Motor neuron (in vitro differentiated cells): ENCODE measurements around the gene ITPR1. TPM values are rescaled to one million over a fixed set of nuclear protein-coding genes. Genes with fewer than 3 reads are reported as not detected.

Experiments used
- ATAC-seq, 8 experiments: fragments of 200-7000 bp; cut with Tn5 transposase; replicated peaks in 6 of 8; 2 replicates each; pipeline ENCODE4 v1.8.0; 2021; ENCODE audit warnings: mild to moderate bottlenecking in 8 of 8, moderate library complexity in 8 of 8
- H3K27ac ChIP-seq, 2 donors: fragments of 250-450 bp; sonication (Bioruptor Pico); 2 replicates each; pipeline ENCODE4 v1.9.0; 2021; ENCODE audit warnings: antibody characterized with exemption in 2 of 2, mild to moderate bottlenecking in 2 of 2, moderate library complexity in 1 of 2
- H3K4me1 ChIP-seq, 2 donors: fragments of 250-450 bp; sonication (Bioruptor Pico); replicated peaks in 1 of 2; 2 replicates each; pipeline ENCODE4 v1.6.1; 2021; ENCODE audit warnings: antibody characterized with exemption in 2 of 2, mild to moderate bottlenecking in 2 of 2, moderate library complexity in 1 of 2
- H3K4me3 ChIP-seq, 5 donors: fragments of 250-450 bp; sonication (Bioruptor Pico); 2 replicates each; pipeline ENCODE4 v1.9.0; 2021; ENCODE audit warnings: antibody characterized with exemption in 5 of 5, mild to moderate bottlenecking in 5 of 5, moderate library complexity in 4 of 5
- WGBS, 10 experiments: fragments of 450-650 bp; shearing (Covaris generic); methylation state at CpG; one replicate each; pipeline ENCODE4 v1.0.0; 2022; 5-methylcytosine and 5-hydroxymethylcytosine counted together
- in situ Hi-C, 9 experiments: fragments of 400-800 bp; cut with MboI; loops; one replicate each; pipeline ENCODE4 v1.15.0; 2021; ENCODE audit warnings: low sequenced_read_pairs in 9 of 9, low pct_unique_long_range_greater_than_20kb in 2 of 9; ENCODE audit not compliant: unreplicated experiment in 9 of 9
- total RNA-seq, 8 experiments: library from RNA; unstranded; fragments of 300-600 nt; gene quantifications; 2 replicates each; pipeline versions ENCODE4 v1.2.3 to v1.2.4, GENCODE V29; 2022

ITPR1 gene
- total RNA-seq, 8 experiments from 2014 or later, result 2.2 to 167 (median 12.2) TPM

DNA sequence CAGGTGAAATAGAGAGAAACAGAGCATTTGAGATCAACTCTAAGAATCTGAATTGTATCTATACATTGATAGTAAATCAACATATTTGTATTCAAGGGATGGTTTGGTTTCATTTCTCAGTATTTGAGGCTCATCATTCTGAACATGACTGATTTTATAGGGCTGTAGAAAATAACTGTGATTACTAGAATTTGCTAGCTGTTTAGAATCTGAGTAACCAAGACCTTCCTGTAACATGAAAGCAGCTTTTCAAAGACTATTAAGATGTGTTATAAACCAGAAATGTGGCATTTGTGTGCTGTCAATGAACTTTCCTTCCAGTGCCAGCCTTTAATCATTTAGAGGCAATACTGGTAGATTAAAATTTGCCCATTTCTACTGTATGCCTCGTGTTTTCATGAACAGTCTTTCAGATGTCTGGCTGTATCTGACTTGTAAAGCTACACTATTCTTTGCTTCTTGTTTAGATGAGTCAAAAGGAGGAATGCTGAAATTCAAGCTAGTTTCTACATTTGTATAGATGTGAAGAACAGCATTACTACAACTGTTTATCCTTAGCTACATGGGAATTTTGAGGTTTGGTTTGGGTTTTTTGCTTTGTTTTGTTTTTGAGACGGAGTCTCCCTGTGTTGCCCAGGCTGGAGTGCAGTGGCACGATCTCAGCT, 348.8 kb downstream of the ITPR1 start:
- in situ Hi-C loops, result no loop called here
- 0 to 100% (median 83%) methylated on average over 1 to 3 of the region's 3 CpGs; no CpG with 5 or more reads in 3 of the 10 experiments for WGBS, 10 experiments
- no peak overlapping the region for H3K4me3 ChIP-seq
- ATAC-seq, result no peak
- H3K4me1 ChIP-seq, result no peaks in the 10 kb centered on the region
- no peak overlapping the region for H3K27ac ChIP-seq

DNA sequence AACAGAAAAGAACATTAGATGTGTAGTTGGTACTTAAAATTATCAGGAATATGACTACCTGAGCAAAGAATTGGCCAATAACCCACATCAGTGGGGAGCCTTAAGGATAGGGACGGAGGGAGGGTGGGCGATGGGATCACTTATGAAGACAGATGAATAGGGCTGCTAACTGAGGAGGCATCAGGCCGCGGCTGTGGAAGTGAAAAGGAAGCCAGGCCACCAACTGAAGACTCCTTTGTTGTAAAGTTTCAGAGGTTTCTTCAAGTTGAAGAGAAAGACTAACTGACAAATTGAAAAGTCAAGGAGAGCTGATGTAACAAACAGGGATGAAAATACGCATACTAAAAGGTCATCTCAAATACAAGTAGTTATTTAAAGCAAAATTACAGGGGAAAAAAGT, 350.5 kb downstream of the ITPR1 start:
- 89 to 100% (median 96%) methylated on average over 1 to 5 of the region's 5 CpGs; no CpG with 5 or more reads in 1 of the 10 experiments for WGBS, 10 experiments
- in situ Hi-C loops, result no loop called here

DNA sequence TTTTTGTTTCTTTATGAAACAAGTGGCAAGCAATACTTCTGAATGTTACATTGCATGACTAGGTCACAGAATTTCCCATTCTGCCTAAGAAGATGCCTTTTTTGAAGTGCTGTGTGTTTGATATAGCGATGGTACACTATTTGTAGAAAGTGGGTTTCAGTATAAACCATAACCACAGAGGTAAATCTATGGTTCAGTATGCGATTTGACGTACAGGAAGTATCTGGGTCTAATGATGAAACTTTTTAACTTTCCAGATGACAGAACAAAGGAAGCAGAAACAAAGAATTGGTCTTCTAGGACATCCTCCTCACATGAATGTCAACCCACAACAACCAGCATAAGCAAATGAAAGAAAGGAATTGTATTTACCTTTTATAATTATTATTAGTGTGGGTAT, 352.7 kb downstream of the ITPR1 start:
- WGBS, 10 experiments, result 55 to 100% (median 89%) methylated on average over 1 to 3 of the region's 3 CpGs; no CpG with 5 or more reads in 3 of the 10 experiments
- no peak for ATAC-seq
- Histone ChIP-seq H3K4me3 (no peak overlapping the region), H3K4me1 (no peaks in the 10 kb centered on the region), H3K27ac (no peak overlapping the region)
- in situ Hi-C loops, result no loop called here

More for the DNA sequence above, 350.5 kb downstream of the ITPR1 start:
- Histone ChIP-seq H3K4me3 (no peak overlapping the region), H3K4me1 (no peaks in the 10 kb centered on the region), H3K27ac (no peak overlapping the region)
- no peak for ATAC-seq

DNA sequence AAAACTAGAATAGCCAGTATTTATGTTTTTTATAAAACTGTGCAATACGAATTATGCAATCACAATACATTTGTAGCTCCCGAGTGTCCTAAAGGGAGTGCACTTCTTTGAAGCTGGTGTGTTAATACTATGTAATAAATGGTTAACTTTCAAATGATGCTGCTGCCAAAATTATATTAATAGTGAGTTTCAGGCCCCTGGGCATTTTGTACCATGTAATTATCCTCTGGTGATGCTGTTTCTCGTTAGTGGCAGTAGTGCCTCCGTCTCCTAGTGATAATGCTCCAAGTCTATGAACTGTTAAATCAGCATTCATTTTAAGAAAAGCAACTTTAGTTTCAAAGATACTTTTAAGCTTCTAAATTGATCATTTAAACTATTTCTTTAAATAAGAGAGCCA, 353.4 kb downstream of the ITPR1 start:
- Histone ChIP-seq H3K27ac (no peak overlapping the region), H3K4me1 (no peaks in the 10 kb centered on the region), H3K4me3 (no peak overlapping the region)
- 54 to 100% (median 94%) methylated on average over 1 to 4 of the region's 4 CpGs for WGBS, 10 experiments
- in situ Hi-C loops, result no loop called here
- ATAC-seq, result no peak

DNA sequence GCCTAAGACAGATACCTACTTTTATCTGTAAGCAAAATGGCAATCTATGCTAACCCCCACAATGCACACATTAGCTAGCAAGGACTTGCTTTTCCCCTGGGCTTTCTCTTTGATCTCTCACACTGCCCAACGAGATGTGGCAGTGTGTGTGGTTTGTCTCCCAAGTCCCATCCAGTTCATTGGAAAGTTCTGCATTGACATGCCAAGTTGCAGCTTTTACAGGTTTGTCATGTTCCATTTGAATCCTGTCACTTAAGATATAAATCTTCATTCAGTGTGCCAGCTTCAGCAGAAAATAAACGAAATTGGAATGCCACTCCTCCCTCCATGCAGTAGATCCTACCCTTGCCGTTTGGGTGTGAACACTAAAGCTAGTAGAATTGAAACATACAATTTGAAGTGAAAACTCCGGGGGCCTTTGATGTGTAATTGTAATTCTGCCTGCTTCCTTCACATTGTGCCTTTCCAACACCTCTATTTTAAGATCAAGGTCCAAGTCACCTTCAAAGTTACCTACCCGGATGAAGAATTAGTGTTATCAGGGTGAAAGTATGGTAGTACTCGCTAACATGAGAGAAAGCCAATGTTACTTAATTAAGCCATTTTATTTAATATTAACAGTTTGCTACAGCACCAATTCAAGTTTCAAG, 355.2 kb downstream of the ITPR1 start:
- H3K27ac ChIP-seq, result no peak overlapping the region
- no peak overlapping the region for H3K4me3 ChIP-seq
- in situ Hi-C loops, result no loop called here
- ATAC-seq, result no peak
- no peaks in the 10 kb centered on the region for H3K4me1 ChIP-seq
- 41 to 93% (median 77%) methylated on average over 1 to 6 of the region's 6 CpGs; no CpG with 5 or more reads in 2 of the 10 experiments for WGBS, 10 experiments

DNA sequence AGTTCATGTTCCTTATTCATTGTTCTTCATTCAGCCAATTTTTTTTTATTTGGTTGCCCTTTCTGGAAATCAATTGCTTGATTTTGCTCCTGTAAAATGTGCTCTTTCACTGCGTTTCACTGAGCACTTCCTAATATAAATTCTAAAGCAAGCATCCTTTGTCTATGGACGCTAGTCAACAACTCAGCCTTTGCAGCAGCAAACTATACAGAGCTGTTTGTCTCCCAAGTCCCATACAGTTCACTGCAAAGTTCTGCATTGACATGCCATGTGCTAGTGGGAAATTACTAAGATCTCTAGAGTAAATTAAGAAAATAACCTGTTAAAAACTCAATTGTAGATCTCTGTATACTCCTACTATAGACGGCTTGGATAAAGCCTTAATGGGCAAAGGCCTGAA, 356.0 kb downstream of the ITPR1 start:
- Histone ChIP-seq H3K27ac (no peak overlapping the region), H3K4me3 (no peak overlapping the region), H3K4me1 (no peaks in the 10 kb centered on the region)
- in situ Hi-C loops, result no loop called here
- WGBS, 10 experiments, result 45 to 96% (median 86%) methylated on average over 1 to 3 of the region's 3 CpGs
- ATAC-seq, result no peak

DNA sequence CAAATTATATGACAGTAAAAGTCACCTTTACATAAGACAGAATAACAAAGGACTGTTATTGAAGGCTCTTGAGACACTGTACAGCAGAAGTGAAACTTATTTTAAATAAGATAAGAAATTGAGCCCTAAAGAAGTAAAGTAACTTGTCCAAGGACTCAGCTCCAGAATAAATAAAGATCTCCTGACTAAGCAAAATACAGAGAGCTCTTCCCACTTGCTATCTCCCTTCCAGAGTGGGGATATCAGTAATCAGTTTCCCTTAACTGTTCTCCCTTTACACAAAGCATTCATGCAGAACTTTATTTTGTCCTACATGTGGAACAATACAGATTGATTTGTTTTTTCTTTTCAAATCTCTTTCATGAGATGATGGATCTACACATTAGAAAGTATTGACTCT, 356.6 kb downstream of the ITPR1 start:
- Histone ChIP-seq H3K4me3 (no peak overlapping the region), H3K4me1 (no peaks in the 10 kb centered on the region), H3K27ac (no peak overlapping the region)
- no peak for ATAC-seq
- in situ Hi-C loops, result no loop called here

DNA sequence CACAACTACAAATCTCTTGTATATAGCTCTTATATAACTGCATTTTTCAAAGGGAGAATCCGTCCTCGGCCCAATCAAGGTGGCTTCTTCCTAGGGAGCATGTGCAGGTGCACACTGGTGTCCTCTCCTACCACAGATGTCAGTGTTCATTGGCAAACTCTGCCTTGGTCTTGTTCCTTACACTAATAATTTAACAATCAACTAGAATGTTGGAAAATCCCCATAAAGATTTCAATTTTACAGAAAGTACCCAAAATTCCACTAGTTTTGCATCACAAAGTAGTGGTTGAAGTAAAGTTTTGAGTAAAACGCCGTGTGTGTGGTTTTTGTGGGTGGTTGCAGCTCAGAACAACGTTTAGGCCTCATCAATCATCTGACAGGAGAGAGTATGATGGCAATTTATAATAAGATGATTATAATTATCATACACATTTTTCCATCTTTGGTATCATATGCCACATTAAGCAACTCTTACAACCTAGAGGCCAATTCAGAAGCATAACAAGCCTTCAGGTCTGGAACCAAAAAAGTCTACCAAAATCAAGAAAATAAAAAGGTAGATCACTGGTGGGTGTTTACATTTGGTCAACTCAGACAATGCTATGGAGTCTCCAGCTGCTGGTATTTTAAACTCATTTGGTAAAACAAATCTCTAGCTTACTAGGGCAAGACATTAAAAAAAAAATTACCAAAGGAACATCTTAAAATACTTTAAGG, 357.2 kb downstream of the ITPR1 start:
- H3K4me1 ChIP-seq, result no peaks in the 10 kb centered on the region
- in situ Hi-C loops, result no loop called here
- no peak overlapping the region for H3K4me3 ChIP-seq
- no peak for ATAC-seq
- 60 to 92% (median 79%) methylated on average over 1 to 5 of the region's 5 CpGs; no CpG with 5 or more reads in 2 of the 10 experiments for WGBS, 10 experiments
- H3K27ac ChIP-seq, result no peak overlapping the region

DNA sequence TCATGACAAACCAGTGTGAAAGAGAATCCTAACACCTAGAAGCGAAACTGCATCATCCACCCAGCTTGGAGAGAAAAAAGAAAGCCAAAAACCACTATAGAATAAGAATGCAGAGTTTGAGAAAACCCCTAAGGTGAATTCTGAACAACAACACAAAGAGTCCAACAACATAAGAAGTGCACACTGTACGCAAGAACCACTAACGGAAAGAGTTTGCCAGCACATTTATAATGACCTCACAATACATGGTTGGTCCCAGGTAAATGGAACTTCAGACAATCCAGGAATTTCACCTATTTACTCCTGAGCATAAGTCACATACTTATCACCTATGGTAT, 357.7 kb downstream of the ITPR1 start:
- in situ Hi-C loops, result no loop called here
- Histone ChIP-seq H3K4me1 (no peaks in the 10 kb centered on the region), H3K27ac (no peak overlapping the region), H3K4me3 (no peak overlapping the region)
- no peak for ATAC-seq
- 87 to 100% (median 91%) methylated on average over 2 to 3 of the region's 3 CpGs; no CpG with 5 or more reads in 2 of the 10 experiments for WGBS, 10 experiments

DNA sequence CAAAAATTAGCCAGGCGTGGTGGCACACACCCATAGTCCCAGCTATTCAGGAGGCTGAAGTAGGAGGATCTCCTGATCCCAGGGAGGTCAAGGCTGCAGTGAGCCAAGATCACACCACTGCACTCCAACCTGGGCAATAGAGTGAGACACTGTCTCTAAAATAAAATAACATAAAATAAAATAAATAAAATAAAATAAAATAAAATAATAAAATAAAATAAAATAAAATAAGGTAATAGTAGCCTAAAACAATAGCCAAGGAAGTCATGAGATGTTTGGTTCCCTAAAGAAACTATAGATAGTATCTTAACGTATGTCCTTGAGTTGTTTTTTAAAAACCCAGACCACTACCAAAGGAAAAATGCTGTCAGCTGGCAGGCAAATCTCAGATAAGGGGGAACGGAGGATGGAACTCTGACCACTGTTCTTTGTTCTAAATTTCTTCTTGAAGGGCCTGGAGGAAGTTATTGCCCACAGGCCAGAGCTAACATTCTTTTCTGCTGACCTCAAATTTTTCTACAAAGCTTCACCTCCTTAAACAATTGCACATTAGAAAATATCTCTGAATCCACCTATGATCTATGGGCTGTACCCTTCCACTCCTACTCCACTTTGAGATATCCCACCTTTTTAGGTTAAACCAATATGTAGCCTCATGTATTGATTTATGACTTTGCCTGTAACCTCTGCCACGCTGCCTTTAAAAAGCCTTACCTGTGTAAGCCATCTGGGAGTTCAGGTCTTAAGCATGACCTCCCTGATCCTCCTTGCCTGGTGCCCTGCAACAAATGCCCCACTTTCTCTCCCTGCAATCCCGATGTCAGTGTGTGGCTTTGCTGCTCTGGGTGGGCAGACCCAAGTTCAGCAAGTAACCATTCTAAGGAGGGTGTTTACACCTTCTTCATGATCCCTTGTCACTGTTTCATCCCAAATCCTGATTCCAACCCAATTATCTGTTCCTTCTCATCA, 359.9 kb downstream of the ITPR1 start:
- in situ Hi-C loops, result no loop called here
- no peak overlapping the region for H3K4me3 ChIP-seq
- no peak overlapping the region for H3K27ac ChIP-seq
- ATAC-seq, result no peak
- 64 to 100% (median 84%) methylated on average over 1 to 4 of the region's 5 CpGs; no CpG with 5 or more reads in 1 of the 10 experiments for WGBS, 10 experiments
- no peaks in the 10 kb centered on the region for H3K4me1 ChIP-seq

DNA sequence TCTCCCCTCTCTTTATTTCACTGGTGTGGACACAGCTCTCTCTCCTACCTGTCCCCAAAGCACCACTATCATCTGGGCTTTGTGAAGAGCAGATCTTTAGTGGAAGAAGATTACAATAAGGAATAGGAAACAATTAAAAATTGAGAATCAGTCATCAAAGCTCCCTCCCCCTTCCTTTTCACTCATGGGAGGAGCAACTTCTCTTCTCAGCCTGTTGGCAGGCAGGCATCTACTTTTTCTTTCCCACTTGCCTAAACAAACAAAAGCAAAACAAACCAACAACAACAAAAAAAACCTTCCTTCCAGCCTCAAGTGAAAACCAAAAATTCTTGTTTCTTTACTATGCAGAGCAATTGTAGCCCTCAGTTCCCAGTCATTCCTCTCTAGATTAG, 360.6 kb downstream of the ITPR1 start:
- Histone ChIP-seq H3K4me3 (no peak overlapping the region), H3K27ac (no peak overlapping the region), H3K4me1 (no peaks in the 10 kb centered on the region)
- no peak for ATAC-seq
- in situ Hi-C loops, result no loop called here

DNA sequence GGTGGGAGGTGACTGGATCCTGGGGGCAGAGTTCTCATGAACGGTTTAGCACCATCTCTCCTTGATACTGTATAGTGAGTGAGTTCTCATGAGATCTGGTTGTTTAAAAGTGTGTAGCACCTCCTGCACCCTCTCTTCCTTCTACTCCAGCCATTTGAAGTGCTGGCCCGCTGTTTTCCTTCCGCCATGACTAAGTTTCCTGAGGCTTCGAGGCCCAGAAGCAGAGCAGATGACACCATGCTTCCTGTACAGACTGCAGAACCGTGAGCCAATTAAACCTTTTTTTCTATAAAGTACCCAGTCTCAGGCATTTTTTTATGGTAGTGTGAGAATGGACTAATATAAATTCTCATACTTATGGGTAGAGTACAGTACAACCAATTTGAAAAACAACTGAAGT, 362.5 kb downstream of the ITPR1 start:
- in situ Hi-C loops, result no loop called here
- no peak overlapping the region for H3K27ac ChIP-seq
- WGBS, 10 experiments, result 57 to 100% (median 90%) methylated on average over 1 to 5 of the region's 5 CpGs; no CpG with 5 or more reads in 1 of the 10 experiments
- no peaks in the 10 kb centered on the region for H3K4me1 ChIP-seq
- no peak for ATAC-seq
- no peak overlapping the region for H3K4me3 ChIP-seq

DNA sequence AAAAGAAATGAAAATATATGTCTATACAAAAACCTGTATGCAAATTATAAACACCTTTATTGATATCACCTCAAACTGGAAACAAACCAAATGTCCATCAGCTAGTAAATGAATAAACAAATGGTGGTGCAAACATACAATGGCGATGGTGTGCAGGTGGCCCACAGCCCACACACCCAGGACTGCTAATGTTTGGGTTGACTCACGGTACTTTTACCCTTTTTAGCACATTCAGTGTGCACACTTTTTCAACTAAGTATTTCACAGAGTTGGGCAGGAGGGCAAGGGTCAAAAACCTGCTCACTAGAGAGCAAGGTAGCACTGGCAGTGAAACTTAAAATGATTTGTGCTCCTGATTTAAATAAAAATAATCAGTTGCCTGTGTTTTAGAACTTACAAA, 363.0 kb downstream of the ITPR1 start:
- no peak overlapping the region for H3K27ac ChIP-seq
- H3K4me1 ChIP-seq, result no peaks in the 10 kb centered on the region
- 0 to 100% (median 44%) methylated on average over 1 to 2 of the region's 2 CpGs for WGBS, 10 experiments
- H3K4me3 ChIP-seq, result no peak overlapping the region
- no peak for ATAC-seq
- in situ Hi-C loops, result no loop called here
